Adrenal gland (tissue), 5 donors: ENCODE data around the gene RUVBL2.

ENCODE experiments used
- CTCF ChIP-seq, 6 experiments: fragments of 450-650 bp in 4 of 6; fragments of 200-600 bp in 2 of 6; sonication (generic) in 1 of 6; IDR thresholded peaks; 1 replicate in 5 of 6; 2 replicates in 1 of 6; pipeline versions ENCODE4 v1.5.1 to v1.8.0; 2016 to 2021; ENCODE audit warnings: antibody characterized with exemption in 6 of 6, mild to moderate bottlenecking in 2 of 6, moderate library complexity in 1 of 6
- POLR2A ChIP-seq, 2 donors: fragments of 450-650 bp; IDR thresholded peaks; one replicate each; pipeline ENCODE4 v1.6.1; 2017; ENCODE audit warnings: antibody characterized with exemption in 2 of 2, mild to moderate bottlenecking in 2 of 2, moderate library complexity in 1 of 2
- donor health status: DM: no; HTN: no; CAD: no.

- TF ChIP-seq CTCF (IDR thresholded peaks at IDR 0.05) (no peak), POLR2A (IDR thresholded peaks at IDR 0.05) (no peak)
Observed at GRCh38 chr19:48961051-48961649, 32.5 kb upstream of the RUVBL2 start.
